Measurements from ENCODE around the gene ZMIZ1.

DNA sequence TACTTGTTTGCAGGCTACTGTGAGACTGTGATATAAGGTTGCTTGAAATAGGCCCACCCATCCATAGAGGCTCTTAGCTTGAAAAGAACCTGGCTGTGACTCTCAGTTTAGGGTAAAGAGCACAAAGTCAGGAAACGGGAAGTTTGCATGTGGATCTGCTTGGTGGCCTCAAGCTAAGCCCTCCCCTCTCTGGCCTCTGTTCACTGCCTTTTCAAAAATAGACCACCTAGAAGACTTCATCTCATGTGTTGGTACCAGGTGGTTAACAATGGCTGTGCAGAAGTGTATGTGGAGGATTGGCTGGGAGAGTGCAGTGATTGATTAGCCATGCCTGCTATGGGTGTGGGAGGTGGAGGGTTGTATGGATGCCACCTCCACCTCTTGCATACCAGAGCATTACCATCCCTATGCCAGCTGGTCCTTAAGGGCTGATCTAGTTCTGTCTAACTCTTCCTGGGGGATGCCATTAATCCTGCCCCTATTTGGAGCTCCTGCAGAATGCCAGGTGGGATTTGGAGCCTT is 122.0 kb downstream of the ZMIZ1 start:
- no peak for TF ChIP-seq EZH2phosphoT487 (IDR thresholded peaks at IDR 0.05; ENCODE audit: borderline replicate concordance)
- TF ChIP-seq, protein P1, sequence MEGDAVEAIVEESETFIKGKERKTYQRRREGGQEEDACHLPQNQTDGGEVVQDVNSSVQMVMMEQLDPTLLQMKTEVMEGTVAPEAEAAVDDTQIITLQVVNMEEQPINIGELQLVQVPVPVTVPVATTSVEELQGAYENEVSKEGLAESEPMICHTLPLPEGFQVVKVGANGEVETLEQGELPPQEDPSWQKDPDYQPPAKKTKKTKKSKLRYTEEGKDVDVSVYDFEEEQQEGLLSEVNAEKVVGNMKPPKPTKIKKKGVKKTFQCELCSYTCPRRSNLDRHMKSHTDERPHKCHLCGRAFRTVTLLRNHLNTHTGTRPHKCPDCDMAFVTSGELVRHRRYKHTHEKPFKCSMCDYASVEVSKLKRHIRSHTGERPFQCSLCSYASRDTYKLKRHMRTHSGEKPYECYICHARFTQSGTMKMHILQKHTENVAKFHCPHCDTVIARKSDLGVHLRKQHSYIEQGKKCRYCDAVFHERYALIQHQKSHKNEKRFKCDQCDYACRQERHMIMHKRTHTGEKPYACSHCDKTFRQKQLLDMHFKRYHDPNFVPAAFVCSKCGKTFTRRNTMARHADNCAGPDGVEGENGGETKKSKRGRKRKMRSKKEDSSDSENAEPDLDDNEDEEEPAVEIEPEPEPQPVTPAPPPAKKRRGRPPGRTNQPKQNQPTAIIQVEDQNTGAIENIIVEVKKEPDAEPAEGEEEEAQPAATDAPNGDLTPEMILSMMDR (conservative IDR thresholded peaks at IDR 0.05; ENCODE audit: low read length): no peak

Data from Loucy (cell line).